GM18909 (cell line): ENCODE data around the gene UGGT2.
A peak's percentile ranks its signal among the peaks of the same experiment; 100 is the strongest.
"Not testable (repeated sequence)": the region's sequence is repeated elsewhere in the genome, so short reads cannot be mapped to it uniquely, and the experiment has no call there.

Experiments
- ATAC-seq: cut with Tn5 transposase; IDR thresholded peaks from one replicate; pipeline ENCODE4 v1.9.1; 2021; ENCODE audit warnings: mild to moderate bottlenecking; ENCODE audit not compliant: unreplicated experiment, poor library complexity

The UGGT2 gene

DNA sequence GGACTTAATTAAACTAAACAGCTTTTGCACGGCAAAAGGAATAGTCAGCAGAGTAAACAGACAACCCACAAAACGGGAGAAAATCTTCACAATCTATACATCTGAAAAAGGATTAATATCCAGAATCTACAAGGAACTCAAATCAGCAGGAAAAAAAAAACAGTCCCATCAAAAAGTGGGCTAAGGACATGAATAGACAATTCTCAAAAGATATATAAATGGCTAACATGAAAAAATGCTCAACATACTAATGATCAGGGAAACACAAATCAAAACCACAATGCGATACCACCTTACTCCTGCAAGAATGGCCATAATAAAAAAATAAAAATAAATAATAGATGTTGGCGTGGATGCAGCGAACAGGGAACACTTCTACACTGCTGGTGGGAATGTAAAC, 1.7 kb downstream of the UGGT2 start:
- not testable (repeated sequence) for ATAC-seq

DNA sequence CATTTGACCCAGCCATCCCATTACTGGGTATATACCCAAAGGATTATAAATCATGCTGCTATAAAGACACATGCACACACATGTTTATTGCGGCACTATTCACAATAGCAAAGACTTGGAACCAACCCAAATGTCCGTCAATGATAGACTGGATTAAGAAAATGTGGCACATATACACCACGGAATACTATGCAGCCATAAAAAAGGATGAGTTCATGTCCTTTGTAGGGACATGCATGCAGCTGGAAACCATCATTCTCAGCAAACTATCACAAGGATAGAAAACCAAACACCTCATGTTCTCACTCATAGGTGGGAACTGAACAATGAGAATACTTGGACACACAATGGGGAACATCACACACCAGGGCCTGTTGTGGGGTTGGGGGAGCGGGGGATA, 2.2 kb downstream of the UGGT2 start:
- not testable (repeated sequence) for ATAC-seq

DNA sequence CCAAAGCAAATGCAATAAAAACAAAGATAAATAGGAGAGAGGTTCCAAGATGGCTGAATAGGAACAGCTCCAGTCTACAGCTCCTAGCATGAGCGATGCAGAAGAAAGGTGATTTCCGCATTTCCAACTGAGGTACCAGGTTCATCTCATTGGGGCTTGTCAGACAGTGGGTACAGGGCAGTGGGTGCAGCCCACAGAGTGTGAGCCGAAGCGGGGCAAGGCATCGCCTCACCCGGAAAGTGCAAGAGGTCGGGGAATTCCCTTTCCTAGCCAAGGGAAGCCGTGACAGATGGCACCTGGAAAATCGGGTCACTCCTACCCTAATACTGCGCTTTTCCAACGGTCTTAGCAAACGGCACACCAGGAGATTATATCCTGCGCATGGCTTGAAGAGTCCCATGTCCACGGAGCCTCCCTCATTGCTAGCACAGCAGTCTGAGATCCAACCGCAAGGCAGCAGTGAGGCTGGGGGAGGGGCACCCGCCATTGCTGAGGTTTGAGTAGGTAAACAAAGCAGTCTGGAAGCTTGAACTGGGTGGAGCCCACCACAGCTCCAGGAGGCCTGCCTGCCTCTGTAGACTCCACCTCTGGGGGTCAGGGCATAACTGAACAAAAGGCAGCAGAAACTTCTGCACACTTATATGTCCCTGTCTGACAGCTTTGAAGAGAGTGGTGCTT, 6.6 kb downstream of the UGGT2 start:
- ATAC-seq = not testable (repeated sequence)

DNA sequence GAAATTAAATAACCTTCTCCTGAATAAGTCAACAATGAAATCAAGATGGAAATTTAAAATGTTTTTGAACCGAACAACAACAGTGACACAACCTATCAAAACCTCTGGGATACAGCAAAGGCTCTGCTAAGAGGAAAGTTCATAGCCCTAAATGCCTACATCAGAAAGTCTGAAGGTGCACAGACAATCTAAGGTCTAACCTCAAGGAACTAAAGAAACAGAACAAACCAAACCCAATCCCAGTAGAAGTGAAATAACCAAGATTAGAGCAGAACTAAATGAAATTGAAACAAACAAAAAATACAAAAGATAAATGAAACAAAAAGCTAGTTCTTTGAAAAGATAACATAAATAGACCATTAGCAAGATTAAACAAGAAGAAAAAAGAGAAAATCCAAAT, 9.0 kb downstream of the UGGT2 start:
- ATAC-seq = no peak

DNA sequence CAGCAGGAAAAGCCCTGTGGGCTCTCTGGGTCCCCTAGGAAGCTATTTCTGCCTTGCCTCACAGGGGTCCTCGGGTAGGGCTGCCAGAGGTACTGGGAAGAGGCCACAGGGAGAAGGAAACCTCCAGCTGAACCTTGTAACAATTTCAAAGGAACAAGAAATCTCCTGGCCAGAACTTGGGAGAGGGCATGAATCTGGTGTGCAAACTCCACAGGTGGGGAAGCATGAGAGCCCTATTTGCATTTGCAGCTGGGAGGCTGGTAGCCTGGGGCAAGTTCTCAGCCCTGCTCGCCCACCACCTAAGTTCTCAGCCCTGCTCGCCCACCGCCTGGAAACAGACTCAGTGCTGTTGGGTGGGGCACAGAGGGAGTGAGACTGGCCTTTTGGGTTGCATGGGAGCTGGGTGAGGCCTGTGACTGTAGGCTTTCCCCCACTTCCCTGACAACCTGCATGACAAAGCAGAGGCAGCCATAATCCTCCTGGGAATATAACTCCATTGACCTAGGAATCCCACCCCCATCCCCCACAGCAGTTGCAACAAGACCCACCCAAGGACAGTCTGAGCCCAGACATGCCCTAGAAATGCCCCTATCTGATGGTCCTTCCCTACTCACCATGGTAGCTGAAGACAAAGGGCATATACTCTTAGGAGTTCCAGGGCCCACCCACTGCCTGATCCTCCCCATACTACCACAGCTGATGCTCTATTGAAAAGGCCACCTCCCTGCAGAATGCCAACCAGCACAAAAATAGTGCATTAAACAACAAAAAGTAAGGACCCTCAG, 11.7 kb downstream of the UGGT2 start:
- ATAC-seq = no peak

DNA sequence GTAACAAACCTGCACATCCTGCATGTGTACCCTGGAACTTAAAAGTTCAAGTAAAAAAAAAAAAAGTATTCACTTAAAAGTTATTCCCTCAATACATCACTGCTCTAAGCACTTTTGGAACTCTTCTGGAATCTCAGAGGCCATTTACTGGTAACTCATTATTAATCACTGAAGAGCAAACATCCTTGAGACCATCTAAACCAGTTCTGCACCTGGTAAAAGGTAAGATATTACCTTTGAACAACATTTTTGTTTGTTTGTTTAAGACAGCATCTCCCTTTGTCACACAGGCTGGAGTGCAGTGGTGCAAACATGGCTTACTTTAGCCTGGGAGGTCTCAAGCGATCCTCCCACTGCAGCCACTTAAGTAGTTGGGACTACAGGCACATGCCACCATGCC, 16.7 kb downstream of the UGGT2 start:
- no peak for ATAC-seq

DNA sequence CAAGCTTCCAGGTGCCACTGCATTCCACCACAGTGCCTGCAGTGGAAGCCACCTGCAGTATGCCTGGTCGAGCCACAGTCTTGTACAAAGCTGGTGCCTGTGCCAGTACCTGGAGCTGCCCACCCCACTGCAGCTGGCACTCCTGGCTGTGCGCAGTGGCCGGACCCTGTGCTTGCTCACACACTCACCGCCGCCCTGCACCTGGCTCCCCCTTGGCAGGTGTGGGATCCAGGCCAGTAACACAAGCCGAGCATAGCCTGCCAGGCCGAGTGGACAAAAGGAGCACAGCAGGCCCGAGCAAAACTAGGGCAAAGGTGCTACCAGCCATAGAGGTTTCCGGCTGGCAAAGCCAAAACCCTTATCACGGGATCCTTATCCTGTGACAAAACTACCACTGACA, 18.5 kb downstream of the UGGT2 start:
- ATAC-seq = no peak

DNA sequence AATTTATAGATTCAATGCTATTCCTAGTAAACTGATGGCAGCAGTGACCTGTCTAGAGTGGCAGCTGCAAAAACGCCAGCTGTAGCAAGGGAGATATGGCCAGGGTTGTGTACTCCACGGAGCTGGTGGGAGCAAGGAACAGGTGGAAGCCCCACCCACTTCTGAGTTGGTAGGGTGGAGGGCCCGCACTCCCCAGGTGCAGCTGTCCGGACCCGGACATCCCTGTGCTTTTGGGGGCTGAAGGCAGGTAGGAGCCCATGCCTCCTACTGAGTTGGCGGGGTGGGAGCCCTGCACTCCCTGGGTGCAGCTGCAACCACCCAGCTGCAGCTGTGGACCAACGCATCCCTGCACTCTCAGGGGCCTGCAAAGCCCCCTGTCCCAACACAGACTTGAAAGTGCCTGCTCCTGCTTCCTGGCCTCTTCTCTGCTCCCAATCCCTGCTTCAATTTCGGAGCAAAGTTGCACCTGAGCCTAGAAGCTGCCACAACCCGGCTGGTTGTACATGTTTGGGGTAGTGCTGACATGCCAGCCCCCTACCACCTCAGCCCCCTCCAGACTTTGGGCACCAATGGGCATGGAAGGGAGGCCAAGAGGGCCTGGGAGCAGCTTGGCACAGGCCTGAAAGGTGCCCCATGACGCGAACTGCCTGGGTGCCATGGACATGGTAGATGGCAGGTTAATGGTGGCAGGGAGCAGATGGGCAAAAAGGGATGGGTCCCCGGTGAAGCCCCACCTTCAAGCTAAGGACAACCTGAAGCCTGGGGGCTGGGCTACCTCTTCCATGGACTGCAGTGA, 19.8 kb downstream of the UGGT2 start:
- no peak for ATAC-seq

DNA sequence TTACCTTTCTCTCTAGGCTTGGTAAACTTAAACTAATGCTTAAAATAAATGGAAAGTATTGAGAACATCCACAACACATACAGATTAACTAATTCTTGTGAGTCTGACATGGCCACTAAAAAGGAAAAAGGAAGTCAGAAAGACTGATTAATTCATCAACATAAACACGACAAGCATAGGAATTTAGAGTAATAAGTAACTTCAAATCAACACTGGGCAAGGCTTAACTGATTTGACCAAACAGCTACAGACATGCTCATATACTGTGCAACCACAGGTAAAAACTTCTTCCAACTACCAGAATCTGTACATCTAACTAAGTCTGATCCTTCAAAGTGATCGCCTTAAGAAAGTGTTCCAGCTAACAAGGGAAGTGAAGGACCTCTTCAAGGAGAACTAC, 20.5 kb downstream of the UGGT2 start:
- peak; percentile 59 for ATAC-seq

DNA sequence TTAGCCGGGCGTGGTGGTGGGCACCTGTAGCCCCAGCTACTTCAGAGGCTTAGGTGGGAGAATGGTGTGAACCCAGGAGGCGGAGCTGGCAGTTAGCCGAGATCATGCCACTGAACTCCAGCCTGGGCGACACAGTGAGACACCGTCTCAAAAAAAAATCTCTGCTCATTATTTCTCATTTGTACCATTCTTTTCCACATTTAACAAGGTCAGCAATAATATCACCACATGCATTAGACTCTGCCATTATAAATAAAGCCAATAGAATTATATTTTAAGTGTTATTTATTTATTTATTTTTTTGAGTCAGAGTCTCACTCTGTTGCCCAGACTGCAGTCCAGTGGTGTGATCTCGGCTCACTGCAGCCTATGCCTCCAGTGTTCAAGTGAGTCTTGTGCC, 24.2 kb downstream of the UGGT2 start:
- ATAC-seq = no peak

DNA sequence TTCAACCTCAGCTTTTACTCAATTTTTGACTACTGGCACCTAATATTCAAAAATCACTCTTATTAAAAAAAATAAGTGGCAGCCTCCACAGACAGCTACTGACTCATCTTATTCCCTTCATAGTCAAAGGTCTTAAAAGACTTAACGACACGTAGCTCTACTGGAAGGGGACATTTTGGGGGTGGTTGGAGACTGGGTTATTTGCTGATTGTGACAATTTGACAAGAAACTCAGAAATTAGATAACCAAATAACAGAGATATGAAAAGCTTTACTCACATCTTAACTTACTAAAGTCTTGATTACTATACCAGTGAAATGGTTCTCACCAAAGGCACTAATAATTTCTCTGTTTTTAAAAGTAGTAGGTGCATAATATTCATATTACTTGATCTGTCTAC, 25.7 kb downstream of the UGGT2 start:
- ATAC-seq = no peak

DNA sequence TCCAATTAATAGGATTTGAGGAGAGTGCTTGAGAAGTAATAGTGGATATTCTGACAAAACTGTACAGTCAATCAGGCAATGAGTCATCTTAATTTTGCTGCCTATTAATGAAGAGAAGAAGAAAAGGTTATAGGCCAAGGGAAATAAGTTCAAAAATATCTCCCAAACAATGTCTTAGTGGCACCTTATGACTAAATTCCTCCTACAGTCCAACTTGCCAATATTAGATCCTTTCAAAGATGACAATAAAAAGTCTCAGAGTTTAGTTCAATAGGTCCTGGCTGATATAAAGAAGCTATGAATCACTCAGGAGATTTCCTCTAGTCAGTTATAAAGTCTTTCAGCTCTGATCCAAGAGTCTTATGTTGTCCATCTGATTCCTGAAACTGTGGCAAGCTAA, 27.9 kb downstream of the UGGT2 start:
- no peak for ATAC-seq

DNA sequence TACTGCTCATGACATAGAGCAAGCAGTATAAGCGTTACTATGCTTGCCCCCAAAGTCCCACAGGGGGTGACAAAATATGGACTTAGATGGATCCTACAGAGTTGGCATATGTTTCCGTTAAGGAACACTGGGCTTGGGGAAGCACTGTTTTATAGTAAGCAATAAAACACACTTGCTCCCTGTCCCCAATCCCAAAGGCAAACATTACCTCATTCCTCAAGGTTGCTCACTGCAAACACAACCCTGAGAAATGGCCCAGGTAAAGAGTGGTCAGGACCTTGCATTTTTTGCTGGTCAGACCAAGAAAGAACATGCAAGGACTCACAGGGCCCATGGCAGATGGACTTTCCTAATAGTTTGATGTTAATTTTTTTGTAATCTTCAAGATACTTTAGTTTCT, 32.3 kb downstream of the UGGT2 start:
- ATAC-seq = no peak

DNA sequence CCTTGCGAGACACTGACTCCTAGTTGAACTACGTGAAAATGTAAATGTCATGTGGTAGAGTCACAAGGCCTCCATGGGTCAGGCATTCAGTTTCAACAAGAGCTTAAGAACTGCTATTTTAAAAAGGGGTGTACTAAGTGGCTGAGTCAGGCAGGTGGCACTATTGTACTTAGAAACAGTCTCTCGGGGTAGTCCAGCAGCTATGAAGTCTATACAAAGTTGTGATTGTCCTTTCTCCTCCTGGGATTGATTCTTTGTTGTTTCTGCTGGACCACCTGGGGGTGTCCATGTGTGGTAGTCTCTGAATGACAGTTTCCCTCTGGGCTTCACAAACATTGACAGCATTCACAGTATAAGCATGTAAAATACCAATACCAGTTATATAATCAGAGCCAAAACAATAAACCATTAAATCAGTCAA, 33.0 kb downstream of the UGGT2 start:
- peak; percentile 94 for ATAC-seq

DNA sequence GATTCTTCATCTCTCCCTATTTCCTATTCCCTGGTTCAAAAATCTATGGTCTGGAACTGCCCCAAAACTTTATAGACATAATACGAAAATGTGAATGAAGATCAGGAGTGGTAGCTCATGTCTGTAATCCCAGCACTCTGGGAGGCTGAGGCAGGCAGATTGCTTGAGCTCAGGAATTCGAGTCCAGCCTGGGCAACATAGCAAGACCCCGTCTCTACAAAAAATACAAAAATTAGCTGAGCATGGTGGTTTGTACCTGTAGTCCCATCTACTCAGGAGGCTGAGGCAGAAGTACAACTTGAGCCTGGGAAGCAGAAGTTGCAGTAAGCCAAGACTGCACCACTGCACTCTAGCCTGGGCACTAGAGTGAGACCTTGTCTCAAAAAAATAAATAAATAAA, 35.1 kb downstream of the UGGT2 start:
- ATAC-seq = no peak

DNA sequence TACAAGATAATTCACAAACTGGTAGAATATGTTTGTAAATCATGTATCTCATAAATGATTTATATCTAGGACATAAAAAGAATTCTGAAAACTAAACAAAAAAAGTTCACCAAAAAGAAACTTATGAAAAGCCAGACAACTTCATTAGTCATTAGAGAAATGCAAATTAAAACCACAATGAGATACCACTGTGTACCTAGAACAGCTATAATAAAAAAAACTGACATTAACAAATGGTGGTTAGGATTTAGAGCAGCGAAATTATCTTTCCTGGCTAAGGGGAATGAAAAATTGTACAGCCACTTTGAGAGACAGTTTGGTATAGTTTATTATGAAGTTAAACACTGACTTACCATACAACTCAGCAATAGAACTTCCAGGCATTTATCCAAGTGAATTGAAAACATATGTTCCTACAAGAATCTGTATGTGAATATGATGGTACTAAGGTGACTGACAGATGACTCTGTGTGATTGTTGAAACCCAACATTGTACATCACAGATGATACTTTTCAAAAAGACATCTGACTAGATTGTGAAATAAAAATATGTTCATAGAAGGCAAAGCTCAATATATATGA, 41.8 kb downstream of the UGGT2 start:
- ATAC-seq = no peak

DNA sequence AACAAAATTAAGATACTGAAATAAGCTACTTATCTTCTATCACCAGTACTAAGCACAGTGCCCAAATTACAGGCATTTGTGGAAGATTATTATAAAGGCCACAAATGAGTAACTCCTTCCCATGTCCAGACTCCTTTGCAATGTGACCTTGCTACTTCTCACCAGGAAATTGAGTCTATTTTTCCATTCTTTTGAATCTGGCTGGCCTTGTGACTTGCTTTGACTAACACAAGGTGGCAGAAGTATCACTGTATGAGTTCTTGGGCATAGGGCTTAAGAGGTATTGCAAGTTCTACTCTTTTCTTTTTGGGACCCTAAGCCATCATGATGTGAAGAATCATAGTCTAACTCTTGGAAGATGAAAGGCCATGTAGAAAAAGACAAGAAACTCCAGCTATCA, 49.9 kb downstream of the UGGT2 start:
- ATAC-seq = no peak

DNA sequence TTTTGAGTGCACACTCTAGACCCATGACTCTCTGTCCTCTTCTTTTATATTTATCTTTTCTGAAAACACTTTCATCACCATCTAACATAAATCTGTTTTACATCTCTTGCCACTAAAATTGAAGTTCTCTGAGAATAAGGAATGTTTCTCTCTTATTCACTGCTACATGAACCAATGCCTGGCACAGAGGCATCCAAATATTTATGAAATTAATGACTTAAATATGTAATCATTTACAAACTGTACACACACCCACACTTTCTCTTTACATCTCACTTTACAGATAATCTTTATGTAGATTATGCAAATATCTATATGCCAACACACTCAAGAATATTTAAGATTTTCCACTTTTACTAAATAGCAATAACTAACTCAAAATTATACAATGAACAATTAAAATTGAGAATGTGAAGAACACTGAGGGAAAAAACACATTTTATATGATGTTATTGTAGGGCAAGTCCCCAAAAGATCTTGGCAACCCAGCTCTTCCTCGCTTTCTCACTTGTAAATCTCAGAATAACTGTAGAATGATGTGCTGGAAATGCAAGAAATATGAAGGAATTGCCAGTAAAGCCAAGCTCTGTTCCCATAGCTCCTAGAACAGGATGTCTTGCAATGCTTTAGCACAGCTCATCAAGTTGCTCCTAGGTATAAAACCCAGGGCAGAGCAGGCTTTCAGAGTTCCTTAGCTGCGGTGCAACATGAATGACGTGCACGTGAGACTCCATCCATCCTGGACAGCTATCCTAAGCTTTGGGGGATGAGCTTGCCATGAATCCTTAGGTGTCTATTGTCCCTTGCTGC, 50.7 kb downstream of the UGGT2 start:
- ATAC-seq = no peak

DNA sequence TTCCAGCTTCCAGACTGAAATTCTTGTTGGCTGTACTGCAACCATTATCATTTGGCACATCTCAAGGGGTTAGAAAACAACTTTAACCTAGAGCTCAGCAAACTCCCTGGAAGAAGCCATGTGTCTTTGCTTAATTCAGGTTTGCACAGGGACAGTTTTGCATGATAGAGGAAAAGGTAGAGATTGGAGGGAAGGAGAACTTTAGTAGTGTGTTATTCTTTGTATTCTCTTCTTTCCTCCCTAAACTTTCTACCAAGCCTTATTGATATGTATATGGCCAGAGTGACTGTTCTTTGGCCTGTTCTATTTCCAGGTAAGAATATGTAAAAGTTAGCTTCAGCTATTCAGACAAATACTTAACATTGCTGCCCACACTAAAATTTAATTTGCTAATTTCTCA, 53.1 kb downstream of the UGGT2 start:
- ATAC-seq = no peak

DNA sequence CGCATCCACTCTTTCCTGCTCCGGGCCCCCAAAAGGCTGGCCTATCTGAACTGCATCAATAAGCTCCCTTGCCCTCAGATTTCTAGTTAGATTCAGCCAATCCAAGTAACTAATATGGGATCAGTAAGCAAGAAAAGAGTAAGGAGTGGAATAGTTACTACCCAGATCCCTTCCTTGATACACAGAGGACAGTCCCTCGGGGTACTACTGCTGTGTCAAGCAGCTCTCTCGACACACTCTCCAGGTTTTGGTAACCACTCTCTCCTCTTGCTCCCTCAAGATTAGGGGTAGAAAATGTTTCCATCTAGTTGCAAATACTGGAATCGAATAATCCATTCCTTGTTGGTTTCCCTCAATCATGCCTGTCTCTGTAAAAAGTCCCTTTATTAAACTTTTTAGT, 65.4 kb downstream of the UGGT2 start:
- no peak for ATAC-seq
